RWPE2 (cell line): ENCODE measurements around the gene CCN6.

Experiments
- ATAC-seq: fragments of 200-7000 bp; cut with Tn5 transposase; 3 replicates; pipeline ENCODE4 v1.9.1; 2021; ENCODE audit warnings: low read depth
- DNase-seq: peaks from one replicate; pipeline ENCODE4 v3.0.0-alpha.2; 2020; ENCODE audit warnings: low spot score
- H3K27ac ChIP-seq: fragments of 450-650 bp; 2 replicates; pipeline ENCODE4 v1.5.1; 2017; ENCODE audit warnings: mild to moderate bottlenecking; ENCODE audit not compliant: poor library complexity, severe bottlenecking
- H3K27me3 ChIP-seq: fragments of 250-450 bp; sonication (Bioruptor Pico); 2 replicates; pipeline ENCODE4 v1.5.1; 2021; ENCODE audit warnings: mild to moderate bottlenecking, moderate library complexity; ENCODE audit not compliant: insufficient read depth, poor library complexity, severe bottlenecking
- H3K36me3 ChIP-seq: fragments of 250-450 bp; sonication (Bioruptor Pico); 2 replicates; pipeline ENCODE4 v1.5.1; 2020; ENCODE audit warnings: low read depth, mild to moderate bottlenecking, moderate library complexity
- H3K4me1 ChIP-seq: fragments of 250-450 bp; sonication (Bioruptor Pico); 2 replicates; pipeline ENCODE4 v1.5.1; 2021; ENCODE audit warnings: mild to moderate bottlenecking, moderate library complexity; ENCODE audit not compliant: insufficient read depth, poor library complexity, severe bottlenecking
- H3K4me3 ChIP-seq: fragments of 250-450 bp; sonication (Bioruptor Pico); 2 replicates; pipeline ENCODE4 v1.5.1; 2021; ENCODE audit warnings: mild to moderate bottlenecking, moderate library complexity; ENCODE audit not compliant: severe bottlenecking
- H3K9me3 ChIP-seq: fragments of 250-450 bp; sonication (Bioruptor Pico); 2 replicates; pipeline ENCODE4 v1.5.1; 2021; ENCODE audit warnings: mild to moderate bottlenecking, moderate library complexity; ENCODE audit not compliant: severe bottlenecking
- TF ChIP-seq, protein P1 (sequence below): fragments of 450-650 bp; IDR thresholded peaks from one replicate; pipeline ENCODE4 v1.5.1; 2017; ENCODE audit warnings: mild to moderate bottlenecking, moderate library complexity; ENCODE audit not compliant: poor library complexity, severe bottlenecking

The CCN6 gene

DNA sequence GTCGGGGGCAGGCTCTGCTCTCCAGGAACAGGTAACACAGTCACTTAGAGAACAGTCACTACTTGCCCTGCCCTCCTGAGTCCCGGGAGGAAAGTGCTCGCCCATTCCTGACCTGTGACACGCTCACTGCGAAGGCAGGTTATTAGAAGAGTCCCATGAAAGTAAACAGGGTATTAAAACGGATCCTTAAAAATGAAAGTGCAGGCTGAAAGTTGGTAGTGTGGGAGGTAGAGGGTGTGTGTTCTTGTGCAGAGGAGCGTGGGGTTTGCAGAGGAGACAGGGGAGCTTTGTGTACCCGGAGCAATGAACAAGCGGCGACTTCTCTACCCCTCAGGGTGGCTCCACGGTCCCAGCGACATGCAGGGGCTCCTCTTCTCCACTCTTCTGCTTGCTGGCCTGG is at the start of gene CCN6:
CCN6 (plus strand) TSS at position 104 of the 400 bp plus-strand sequence; CDS start at position 358, 254 bp downstream.
- no peak within 1 kb of the TSS for H3K27ac ChIP-seq
- no peaks in the 10 kb centered on the region for H3K9me3 ChIP-seq
- no peaks in the 10 kb centered on the region for H3K36me3 ChIP-seq
- ATAC-seq (no peak), DNase-seq (no peak)
- no peaks in the 10 kb centered on the region for H3K27me3 ChIP-seq
- H3K4me1 ChIP-seq, result no peaks in the 10 kb centered on the region
- no peak within 1 kb of the TSS for H3K4me3 ChIP-seq
- TF ChIP-seq, protein P1, sequence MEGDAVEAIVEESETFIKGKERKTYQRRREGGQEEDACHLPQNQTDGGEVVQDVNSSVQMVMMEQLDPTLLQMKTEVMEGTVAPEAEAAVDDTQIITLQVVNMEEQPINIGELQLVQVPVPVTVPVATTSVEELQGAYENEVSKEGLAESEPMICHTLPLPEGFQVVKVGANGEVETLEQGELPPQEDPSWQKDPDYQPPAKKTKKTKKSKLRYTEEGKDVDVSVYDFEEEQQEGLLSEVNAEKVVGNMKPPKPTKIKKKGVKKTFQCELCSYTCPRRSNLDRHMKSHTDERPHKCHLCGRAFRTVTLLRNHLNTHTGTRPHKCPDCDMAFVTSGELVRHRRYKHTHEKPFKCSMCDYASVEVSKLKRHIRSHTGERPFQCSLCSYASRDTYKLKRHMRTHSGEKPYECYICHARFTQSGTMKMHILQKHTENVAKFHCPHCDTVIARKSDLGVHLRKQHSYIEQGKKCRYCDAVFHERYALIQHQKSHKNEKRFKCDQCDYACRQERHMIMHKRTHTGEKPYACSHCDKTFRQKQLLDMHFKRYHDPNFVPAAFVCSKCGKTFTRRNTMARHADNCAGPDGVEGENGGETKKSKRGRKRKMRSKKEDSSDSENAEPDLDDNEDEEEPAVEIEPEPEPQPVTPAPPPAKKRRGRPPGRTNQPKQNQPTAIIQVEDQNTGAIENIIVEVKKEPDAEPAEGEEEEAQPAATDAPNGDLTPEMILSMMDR, result no peak

DNA sequence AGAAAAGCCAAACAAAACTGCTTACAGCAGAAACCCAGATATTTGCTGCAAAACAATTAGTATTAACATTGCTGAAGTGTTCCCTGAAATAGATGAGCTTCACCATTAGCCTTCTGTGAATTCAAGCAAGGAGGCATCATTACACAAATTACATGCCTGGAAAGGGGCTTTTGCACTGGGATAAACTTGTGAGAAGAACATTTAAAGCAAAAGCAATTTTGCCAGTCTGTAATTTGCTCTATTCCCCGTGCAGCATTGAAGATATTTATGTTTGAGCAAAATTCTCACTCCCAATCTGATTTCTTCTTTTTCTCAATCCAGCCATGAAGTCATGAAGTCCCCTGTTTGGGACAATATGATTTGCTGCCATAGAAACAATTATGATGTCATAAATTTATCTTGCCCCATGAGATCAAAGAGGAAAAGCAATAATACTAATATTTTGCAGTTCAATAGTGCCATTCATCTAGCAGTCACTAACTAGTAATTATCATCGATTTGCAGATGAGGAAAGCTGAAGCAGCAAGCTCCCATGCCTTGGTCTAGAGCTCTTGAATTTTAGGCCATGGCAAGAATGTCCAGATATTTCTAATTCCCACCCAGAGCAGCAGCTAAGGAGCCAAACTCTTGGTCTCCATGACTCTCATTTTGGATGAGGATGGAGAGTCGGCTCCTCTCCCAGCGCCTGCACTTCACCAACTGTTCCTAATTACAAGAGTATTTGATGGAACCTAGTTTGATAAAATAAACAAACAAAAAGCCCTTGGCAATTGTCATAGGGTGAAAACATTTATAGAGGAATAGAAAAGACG is 49.5 kb upstream of the CCN6 start:
- Histone ChIP-seq H3K27me3 (no peaks in the 10 kb centered on the region), H3K4me1 (no peaks in the 10 kb centered on the region), H3K27ac (no peak overlapping the region), H3K9me3 (no peaks in the 10 kb centered on the region), H3K4me3 (no peak overlapping the region), H3K36me3 (no peaks in the 10 kb centered on the region)
- no peak for ATAC-seq
- no peak for DNase-seq
- TF ChIP-seq, protein P1, result no peak

DNA sequence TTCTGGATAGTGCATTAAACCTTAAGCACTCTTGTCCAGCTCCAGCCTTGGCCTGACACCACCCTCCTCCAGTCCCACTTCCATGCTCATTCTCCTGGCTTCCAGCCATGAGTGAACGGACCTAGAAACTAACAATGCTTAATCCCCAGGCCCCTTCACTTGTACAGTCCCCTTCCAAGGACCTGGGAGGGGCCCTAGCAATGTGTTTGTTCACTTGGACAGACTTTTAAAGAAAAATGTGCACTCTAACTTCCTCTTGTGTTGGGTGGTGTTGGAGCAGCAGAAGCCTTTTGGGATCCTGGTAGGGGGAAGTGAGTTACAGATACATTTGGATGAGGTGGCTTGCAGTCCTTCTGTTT is 48.9 kb upstream of the CCN6 start:
- Histone ChIP-seq H3K36me3 (no peaks in the 10 kb centered on the region), H3K9me3 (no peaks in the 10 kb centered on the region), H3K27me3 (no peaks in the 10 kb centered on the region), H3K27ac (no peak overlapping the region), H3K4me1 (no peaks in the 10 kb centered on the region), H3K4me3 (no peak overlapping the region)
- DNase-seq (no peak), ATAC-seq (no peak)
- TF ChIP-seq, protein P1, result no peak

DNA sequence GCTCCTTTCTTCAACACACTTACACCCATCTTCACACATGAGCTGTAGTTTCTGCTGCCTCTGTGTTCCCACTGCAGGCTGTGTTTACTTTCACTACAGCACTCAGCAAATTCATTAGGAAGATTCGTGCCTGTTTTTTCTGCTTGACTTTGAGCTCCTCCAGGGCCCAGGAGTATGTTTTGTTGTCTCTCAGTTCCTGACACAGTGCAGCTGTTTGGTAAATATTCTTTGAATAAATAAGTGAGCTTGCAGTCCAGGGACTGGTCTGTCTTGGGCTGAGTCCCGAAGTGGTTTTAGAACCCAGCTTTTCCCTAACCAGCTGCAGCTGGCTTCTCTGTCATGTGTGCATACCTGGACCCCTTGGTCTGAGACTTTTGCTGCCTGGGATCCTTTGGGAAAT is 46.6 kb upstream of the CCN6 start:
- no peak for DNase-seq
- no peaks in the 10 kb centered on the region for H3K4me1 ChIP-seq
- ATAC-seq, result no peak
- no peaks in the 10 kb centered on the region for H3K27me3 ChIP-seq
- no peak overlapping the region for H3K27ac ChIP-seq
- H3K36me3 ChIP-seq, result no peaks in the 10 kb centered on the region
- no peak overlapping the region for H3K4me3 ChIP-seq
- no peaks in the 10 kb centered on the region for H3K9me3 ChIP-seq
- TF ChIP-seq, protein P1, result no peak

DNA sequence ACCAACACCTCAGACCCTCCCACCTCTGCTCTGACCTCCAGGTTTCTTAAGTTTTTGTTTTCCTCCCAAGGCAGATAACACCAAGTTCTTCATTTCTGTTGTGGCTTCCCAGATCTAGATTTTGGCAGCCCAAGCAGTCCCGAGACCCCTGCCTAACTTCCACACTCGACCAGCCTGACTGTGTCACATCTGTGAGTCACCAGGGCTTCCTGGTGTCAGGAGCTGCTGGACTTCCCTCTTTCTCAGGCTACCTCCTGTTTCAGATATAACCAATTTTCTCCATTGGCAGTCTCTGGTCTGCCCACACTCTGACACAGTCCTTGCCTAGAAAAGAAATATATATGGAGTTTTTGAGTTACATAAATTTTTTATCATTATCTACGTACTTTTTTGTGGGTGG is 46.1 kb upstream of the CCN6 start:
- no peak for ATAC-seq
- H3K9me3 ChIP-seq, result no peaks in the 10 kb centered on the region
- no peak overlapping the region for H3K4me3 ChIP-seq
- no peaks in the 10 kb centered on the region for H3K27me3 ChIP-seq
- no peak overlapping the region for H3K27ac ChIP-seq
- H3K4me1 ChIP-seq, result no peaks in the 10 kb centered on the region
- H3K36me3 ChIP-seq, result no peaks in the 10 kb centered on the region
- TF ChIP-seq, protein P1, result no peak
- no peak for DNase-seq
